ENCODE measurements around the gene UNC13A. TPM values are rescaled to one million over a fixed set of nuclear protein-coding genes. Genes with fewer than 3 reads are reported as not detected.

UNC13A gene
- total and polyA plus RNA-seq, 8 donors = under 0.01 to 2.2 (median 0.15) TPM; not detected in 1

DNA sequence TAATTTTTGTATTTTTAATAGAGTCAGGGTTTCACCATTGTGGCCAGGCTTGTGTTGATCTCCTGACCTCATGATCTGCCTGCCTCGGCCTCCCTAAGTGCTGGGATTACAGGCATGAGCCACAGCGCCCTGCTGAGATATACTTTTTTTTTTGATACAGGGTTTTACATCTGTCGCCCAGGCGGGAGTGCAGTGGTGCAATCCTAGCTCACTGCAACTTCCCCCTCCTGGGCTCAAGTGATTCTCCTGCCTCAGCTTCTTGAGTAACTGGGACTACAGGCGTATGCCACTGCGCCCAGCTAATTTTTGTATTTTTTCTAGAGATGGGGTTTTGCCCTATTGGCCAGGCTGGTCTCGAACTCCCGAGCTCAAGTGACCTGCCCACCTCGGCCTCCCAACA lies 130.7 kb downstream of the UNC13A start:
- 85 to 95% (median 87%) methylated on average over 9 of the region's 9 CpGs for WGBS, 5 donors
- H3K27me3 ChIP-seq = no peaks in the 10 kb centered on the region
- peaks cover 15 to 63% (median 24%) of the 10 kb centered on the region in 4 donors for H3K4me1 ChIP-seq
- TF ChIP-seq POLR2AphosphoS5 (IDR thresholded peaks at IDR 0.05) (no peak), EP300 (IDR thresholded peaks at IDR 0.05) (no peak), POLR2A (IDR thresholded peaks at IDR 0.05) (no peak)
- TF ChIP-seq, protein P1, sequence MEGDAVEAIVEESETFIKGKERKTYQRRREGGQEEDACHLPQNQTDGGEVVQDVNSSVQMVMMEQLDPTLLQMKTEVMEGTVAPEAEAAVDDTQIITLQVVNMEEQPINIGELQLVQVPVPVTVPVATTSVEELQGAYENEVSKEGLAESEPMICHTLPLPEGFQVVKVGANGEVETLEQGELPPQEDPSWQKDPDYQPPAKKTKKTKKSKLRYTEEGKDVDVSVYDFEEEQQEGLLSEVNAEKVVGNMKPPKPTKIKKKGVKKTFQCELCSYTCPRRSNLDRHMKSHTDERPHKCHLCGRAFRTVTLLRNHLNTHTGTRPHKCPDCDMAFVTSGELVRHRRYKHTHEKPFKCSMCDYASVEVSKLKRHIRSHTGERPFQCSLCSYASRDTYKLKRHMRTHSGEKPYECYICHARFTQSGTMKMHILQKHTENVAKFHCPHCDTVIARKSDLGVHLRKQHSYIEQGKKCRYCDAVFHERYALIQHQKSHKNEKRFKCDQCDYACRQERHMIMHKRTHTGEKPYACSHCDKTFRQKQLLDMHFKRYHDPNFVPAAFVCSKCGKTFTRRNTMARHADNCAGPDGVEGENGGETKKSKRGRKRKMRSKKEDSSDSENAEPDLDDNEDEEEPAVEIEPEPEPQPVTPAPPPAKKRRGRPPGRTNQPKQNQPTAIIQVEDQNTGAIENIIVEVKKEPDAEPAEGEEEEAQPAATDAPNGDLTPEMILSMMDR (IDR thresholded peaks at IDR 0.05) = no peak
- no peak overlapping the region for H3K4me3 ChIP-seq
- no peaks in the 10 kb centered on the region for H3K9me3 ChIP-seq
- DNase-seq = no peak
- intact Hi-C loops (cut with DNase I; ENCODE audit: low total_unique reads) = no loop called here
- peaks cover 24 to 52% (median 47%) of the 10 kb centered on the region in 4 donors for H3K36me3 ChIP-seq
- peak overlapping the region in 2 of 5 donors; percentile 86 to 92 for H3K27ac ChIP-seq

GRCh38 chr19:17556995-17557394 lies 131.2 kb downstream of the UNC13A start:
- WGBS, 5 donors = 79 to 90% (median 88%) methylated on average over 7 of the region's 7 CpGs
- no peak for DNase-seq
- Histone ChIP-seq H3K27ac (peak overlapping the region in 4 of 5 donors; percentile 86 to 92 (median 88)), H3K4me3 (peak overlapping the region in 3 of 4 donors; percentile 89 to 98 (median 90)), H3K9me3 (no peaks in the 10 kb centered on the region), H3K4me1 (peaks cover 15 to 63% (median 24%) of the 10 kb centered on the region in 4 donors), H3K27me3 (no peaks in the 10 kb centered on the region), H3K36me3 (peaks cover 24 to 47% (median 43%) of the 10 kb centered on the region in 4 donors)
- intact Hi-C loops (cut with DNase I; ENCODE audit: low total_unique reads) = no loop called here
- TF ChIP-seq POLR2A (IDR thresholded peaks at IDR 0.05) (no peak), EP300 (IDR thresholded peaks at IDR 0.05) (no peak), POLR2AphosphoS5 (IDR thresholded peaks at IDR 0.05) (no peak)
- TF ChIP-seq, protein P1 (IDR thresholded peaks at IDR 0.05) = no peak

DNA sequence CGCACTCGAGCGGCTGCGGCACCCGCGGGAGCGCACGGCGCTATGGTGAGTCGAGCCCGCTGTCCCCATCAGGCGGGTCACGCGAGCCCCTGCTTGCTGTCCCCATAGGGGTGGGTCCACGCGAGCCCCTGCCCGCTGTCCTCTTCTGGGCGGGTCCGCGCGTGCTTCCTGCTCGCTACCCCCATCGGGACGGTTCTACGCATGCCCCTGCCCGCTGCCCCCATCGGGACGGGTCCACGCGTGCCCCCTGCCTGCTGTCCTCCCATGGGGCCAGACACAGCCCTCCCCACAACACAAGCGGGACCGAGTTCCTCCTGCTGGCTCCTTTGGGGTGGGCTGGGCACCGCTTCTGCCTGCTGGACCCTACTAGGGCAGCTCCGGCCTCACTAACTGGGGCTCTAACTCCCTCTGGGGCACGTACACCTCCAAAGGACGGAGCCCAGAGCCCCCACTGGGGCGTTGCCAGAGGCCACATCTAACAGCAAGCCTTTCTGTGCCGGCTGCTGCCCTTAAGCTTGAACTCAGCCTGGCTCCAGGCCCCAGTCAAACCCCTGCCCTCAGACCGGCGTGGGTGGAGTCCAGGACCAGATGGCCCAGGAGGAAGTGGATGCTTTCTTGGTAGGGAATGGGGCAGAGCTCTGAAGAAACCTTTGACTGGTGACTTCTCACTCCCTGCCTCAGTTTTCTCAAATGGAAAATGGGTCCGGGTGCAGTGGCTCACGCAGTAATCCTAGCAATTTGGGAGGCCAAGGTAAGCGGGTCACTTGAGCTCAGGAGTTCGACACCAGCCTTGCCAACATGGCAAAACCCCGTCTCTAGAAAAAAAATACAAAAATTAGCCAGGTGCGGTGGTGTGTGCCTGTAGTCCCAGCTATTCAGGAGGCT lies 132.0 kb downstream of the UNC13A start:
- peaks cover 23 to 39% (median 35%) of the 10 kb centered on the region in 4 donors for H3K36me3 ChIP-seq
- no peaks in the 10 kb centered on the region for H3K9me3 ChIP-seq
- 6 to 17% (median 9%) methylated on average over 18 to 46 of the region's 46 CpGs for WGBS, 5 donors
- peak; percentile 69 to 79 for DNase-seq
- peaks cover 15 to 59% (median 24%) of the 10 kb centered on the region in 4 donors for H3K4me1 ChIP-seq
- no peaks in the 10 kb centered on the region for H3K27me3 ChIP-seq
- no peak for TF ChIP-seq POLR2A (IDR thresholded peaks at IDR 0.05)
- TF ChIP-seq, protein P1 (IDR thresholded peaks at IDR 0.05) = no peak
- peak in 2 of 3 donors; percentile 41 to 43 for TF ChIP-seq POLR2AphosphoS5 (IDR thresholded peaks at IDR 0.05)
- peak overlapping the region; percentile 85 to 98 (median 90) for H3K4me3 ChIP-seq
- peak overlapping the region; percentile 86 to 92 (median 86) for H3K27ac ChIP-seq
- intact Hi-C loops (cut with DNase I; ENCODE audit: low total_unique reads) = no loop called here

GRCh38 chr19:17555480-17555928 lies 132.7 kb downstream of the UNC13A start, which contains the start of gene COLGALT1:
Gene COLGALT1 (plus strand): TSS chr19:17555649. CDS start chr19:17555714, 65 bp downstream.
- Histone ChIP-seq H3K4me1 (peaks cover 15 to 52% (median 24%) of the 10 kb centered on the region in 4 donors), H3K9me3 (no peaks in the 10 kb centered on the region), H3K27ac (peak within 1 kb of the TSS; percentile 86 to 92 (median 86)), H3K4me3 (peak within 1 kb of the TSS; percentile 85 to 98 (median 90)), H3K27me3 (no peaks in the 10 kb centered on the region), H3K36me3 (peaks cover 16 to 32% (median 28%) of the 10 kb centered on the region in 4 donors)
- 0% methylated on average over 7 to 64 of the region's 64 CpGs for WGBS, 5 donors
- intact Hi-C loops (cut with DNase I; ENCODE audit: low total_unique reads) = no loop called here
- peak; percentile 99 to 100 for DNase-seq
- TF ChIP-seq, protein P1 (IDR thresholded peaks at IDR 0.05) = no peak
- TF ChIP-seq POLR2AphosphoS5 (IDR thresholded peaks at IDR 0.05) = peak in 2 of 3 donors; percentile 29 to 57

Data from stomach (tissue), 9 donors.